Ovary (tissue), 3 donors: Measurements from ENCODE around the gene KSR1.

ENCODE experiments used
- CTCF ChIP-seq, 3 donors: fragments of 450-650 bp in 2 of 3; fragments of 200-600 bp in 1 of 3; IDR thresholded peaks; one replicate each; pipeline versions ENCODE4 v1.5.1 to v1.8.0; 2016 to 2022; ENCODE audit warnings: antibody characterized with exemption in 3 of 3, mild to moderate bottlenecking in 1 of 3
- POLR2A ChIP-seq: fragments of 450-650 bp; IDR thresholded peaks from one replicate; pipeline ENCODE4 v1.6.1; 2017; ENCODE audit warnings: antibody characterized with exemption, mild to moderate bottlenecking, moderate library complexity
- donor health status: DM: no; HTN: no; CAD: no.

- no peak for TF ChIP-seq CTCF (IDR thresholded peaks at IDR 0.05)
- no peak for TF ChIP-seq POLR2A
Measured at GRCh38 chr17:27478901-27479538, 22.8 kb downstream of the KSR1 start.
